ENCODE data around the gene ARHGAP15.

Gene ARHGAP15

GRCh38 chr2:143740431-143740830, 611.2 kb downstream of the ARHGAP15 start:
- no peak for DNase-seq

DNA sequence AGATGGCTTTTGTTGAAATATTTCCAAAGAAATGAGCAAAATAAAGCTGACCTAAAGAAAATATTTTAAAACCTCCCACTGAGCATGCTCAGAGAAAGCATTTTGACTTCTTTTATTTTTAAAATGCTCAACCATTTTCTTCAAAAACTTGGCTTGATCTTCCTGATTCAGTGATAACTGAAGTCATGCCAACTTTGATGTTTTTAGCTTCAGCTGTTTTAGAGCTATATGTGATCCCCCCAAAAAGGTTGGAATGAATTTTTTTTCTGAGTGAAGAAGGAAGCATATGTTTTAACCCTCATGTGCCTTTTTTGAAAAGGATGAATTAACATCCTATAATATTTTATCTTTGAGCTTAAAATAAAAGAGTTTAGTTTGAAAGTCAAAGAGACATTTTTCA, 612.0 kb downstream of the ARHGAP15 start:
- DNase-seq, result no peak

- DNase-seq, result no peak
These were observed 613.4 kb downstream of the ARHGAP15 start for GRCh38 chr2:143742581-143742980.

DNA sequence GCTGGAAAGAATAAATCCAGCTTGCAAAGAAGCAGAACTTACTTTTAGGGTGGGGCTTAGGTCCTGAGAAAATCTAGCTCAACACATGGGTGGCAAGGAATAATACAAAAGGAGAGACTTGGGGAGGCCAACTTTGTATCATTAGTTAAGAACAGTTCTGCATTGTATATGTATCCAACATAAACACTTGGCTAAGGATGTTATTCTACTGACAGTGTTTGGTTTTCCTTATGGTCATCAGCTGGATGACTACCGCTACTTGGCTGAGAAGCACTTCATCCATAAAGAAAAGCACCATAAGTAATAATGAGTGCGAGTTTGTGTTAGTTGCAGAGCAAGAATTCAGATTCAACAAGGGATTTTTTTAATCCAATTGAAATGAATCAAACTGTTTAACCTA, 614.9 kb downstream of the ARHGAP15 start:
- DNase-seq, result no peak

DNA sequence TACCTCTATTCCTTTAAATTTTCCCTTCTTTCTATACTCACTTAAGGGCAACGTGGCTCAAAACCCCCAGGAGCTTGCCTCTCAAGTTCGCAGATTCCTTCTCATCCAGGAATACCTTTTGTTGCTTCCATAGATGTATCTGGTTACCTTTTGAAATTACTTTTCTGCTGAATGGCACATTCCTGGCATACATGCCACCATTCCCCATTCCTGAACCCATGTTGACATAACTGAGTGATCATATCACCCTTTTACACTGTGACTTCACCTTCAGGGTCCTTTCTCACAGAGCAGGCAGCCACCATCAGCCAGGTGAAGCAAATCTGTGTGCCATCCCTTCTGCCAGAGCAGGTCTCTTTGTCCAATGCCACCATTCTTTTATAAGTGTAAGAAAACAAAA, 615.8 kb downstream of the ARHGAP15 start:
- DNase-seq, result no peak

DNA sequence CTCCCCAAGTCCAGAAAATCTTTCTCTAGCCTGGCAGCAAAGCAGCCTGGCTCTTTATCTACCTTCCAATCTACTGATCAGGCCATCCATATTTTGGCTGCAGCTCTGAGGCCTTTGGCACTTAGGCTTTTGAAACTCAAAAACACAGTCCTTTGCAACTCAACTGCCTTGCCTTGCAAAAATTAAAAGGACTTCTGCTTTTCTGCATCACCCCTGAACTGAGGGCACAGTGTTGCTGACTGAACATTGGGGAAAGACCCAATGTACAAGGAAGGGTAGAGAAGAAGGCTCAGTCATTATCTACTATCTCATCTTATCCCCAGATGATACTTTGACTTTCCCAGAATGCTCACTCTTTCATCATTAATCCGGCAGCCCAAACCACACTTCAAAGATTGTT, 625.5 kb downstream of the ARHGAP15 start:
- no peak for DNase-seq

DNA sequence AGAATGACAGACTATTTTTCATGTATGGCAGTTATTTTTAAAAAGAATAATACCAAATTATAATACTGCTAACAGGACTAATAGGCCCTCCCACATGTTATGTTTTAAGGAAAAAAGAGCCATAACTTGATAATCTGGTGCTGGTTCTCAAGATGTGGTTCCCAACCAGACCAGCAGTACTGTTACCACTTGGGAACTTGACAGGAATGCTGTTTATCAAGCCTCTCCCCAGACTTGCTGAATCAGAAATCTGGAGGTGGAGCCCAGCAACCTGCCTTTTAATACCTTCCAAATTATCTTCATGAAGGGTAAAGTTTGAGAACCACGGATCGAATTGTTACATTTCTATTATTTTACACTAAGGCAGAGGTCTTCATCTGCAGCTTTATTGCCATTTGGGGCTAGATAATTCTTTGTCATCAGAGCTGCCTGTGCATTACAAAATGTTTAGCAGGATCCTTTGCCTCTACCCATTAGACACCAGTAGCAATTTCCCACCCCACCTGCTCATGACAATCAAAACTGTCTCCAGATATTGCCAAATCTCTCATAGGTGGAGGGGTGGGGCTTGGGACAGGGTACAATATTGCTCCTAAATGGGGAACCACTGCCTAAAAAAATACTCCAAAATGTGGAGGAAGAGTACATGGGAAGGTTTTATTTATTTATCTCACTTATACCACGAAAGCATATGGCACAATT, 629.6 kb downstream of the ARHGAP15 start:
- DNase-seq, result no peak

DNA sequence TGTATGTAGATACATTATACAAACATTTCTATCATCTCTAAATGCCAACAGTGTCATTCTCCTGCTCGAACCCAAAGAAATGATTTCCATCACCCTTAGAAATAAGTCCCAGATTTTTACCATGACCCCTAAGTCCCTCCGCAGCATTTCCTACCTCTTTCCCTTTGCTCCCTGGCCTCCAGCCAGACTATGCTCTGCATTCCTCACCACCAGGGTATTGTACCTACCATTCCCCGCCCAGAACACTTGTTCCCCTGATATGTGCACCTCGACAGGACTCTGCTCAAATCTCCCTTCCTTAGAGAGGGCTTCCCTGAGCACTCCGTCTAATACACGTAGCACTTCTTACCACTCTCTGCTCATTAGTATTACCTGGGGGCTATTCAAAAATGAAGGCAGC, 630.2 kb downstream of the ARHGAP15 start:
- DNase-seq, result no peak

- no peak for DNase-seq
These were observed 633.1 kb downstream of the ARHGAP15 start for GRCh38 chr2:143762176-143762928.

DNA sequence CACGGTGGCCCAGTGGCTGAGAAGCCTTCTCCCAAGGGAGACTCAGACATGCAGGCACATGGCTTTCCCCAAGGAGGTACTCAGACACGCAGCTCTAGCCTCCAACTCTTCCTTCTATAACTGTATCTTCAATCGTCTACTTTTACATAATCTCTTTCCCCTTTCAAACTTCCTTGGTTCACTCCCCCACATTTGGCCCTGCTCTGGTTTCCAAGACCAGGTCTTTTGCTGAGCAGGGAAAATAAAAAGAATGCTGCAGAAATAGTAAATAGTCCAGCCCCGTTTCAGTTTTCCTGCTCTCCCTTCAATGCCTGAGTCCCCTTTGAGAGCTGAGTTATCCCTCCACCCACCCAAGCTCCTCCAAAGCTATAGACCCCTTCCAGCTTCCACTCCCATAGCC, 635.0 kb downstream of the ARHGAP15 start:
- no peak for DNase-seq

DNA sequence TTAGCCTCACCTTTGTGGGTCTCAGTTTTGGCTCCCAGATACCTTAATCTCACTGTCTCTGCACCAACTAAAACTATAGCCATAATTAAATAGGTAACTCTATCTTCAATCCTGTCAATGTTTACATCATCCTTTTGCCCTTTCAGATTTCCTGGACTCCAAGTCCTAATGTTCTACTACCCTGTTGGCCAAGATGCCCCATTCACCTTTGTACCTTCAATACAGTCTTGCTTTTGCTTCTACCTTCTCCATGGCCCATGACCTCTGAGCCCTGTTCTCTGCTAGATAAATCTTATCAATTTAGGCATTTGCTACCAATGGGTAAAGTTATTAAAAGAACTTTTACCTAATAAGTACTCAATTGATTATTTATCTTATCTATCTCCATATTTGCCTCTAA, 635.5 kb downstream of the ARHGAP15 start:
- DNase-seq, result no peak

DNA sequence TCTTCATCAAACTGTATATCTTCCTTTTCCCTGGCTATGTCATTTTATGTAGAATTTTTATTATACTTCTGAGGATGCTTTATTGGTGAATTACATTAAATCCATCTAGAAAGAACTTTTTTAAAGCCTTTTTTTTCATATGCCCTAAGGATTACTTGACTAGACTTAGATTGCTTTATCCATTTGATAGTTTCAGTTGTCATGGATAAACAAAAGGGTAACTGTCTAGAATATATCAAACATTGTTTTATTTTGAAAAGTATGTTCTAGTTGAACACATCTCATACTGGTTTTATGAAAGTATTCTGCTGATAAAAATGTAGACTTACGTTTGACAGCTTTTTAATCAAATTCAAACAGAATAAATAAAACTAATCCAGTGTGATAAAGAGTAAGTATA, 639.8 kb downstream of the ARHGAP15 start:
- no peak for DNase-seq

DNA sequence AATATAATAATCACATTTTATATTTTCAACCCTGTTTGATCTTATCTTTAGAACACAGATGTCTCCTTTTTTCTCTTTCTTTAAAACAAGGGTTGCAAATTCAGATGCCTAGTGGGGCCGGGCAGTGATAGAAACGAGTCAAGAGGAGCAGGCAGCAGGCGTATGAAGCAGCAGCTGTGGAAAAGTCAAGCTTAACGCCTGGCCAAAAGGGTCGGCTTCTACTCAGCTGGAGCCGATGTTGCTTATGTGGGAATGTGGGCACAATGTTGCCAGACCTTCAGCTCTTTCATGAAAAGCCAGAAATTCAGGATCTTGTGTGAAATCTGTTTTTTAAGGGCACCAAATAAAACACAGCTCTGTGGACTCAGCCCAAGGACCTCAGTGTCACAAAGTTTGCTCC, 642.7 kb downstream of the ARHGAP15 start:
- no peak for DNase-seq

- DNase-seq, result no peak
These were observed 647.5 kb downstream of the ARHGAP15 start for GRCh38 chr2:143776526-143777297.

DNA sequence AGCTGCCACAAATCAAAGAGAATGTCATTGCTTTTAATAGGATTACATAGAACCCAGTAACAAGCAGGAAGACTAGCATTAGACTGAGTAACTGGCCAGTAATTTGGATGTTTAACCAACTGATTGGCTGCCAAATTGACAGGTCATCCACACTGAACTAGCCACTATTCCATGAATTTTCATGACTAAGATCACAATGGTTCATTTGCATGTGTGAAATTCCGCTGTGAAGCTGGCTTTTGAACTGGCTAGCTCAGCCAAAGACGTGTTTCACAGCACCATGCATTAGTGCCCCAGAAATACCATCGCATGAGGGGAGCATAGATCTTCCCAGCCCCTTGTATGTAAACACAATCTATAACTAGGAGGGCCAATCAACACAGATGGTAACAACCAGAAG, 649.8 kb downstream of the ARHGAP15 start:
- DNase-seq, result no peak

GRCh38 chr2:143786026-143786765, 657.0 kb downstream of the ARHGAP15 start:
- DNase-seq, result no peak

DNA sequence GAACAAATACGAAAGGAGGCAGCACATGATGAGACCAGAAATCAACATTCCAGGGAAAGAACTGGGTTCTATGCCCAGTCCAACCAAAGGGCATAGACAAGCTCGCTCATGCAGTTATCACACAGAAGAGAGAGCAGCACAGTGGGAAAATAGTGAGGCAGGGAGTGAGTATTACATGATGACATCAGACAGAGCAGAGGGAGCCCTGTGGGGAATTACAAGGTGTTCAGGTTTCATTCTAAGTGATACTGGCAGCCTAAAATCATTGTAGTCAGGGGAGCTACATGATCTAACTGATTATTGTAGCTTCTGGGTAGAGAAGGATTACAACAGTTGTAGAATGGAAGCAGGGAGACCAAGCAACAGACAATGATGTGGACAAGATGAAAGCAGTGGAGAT, 658.5 kb downstream of the ARHGAP15 start:
- no peak for DNase-seq

GRCh38 chr2:143792602-143793001, 663.4 kb downstream of the ARHGAP15 start:
- DNase-seq, result no peak

DNA sequence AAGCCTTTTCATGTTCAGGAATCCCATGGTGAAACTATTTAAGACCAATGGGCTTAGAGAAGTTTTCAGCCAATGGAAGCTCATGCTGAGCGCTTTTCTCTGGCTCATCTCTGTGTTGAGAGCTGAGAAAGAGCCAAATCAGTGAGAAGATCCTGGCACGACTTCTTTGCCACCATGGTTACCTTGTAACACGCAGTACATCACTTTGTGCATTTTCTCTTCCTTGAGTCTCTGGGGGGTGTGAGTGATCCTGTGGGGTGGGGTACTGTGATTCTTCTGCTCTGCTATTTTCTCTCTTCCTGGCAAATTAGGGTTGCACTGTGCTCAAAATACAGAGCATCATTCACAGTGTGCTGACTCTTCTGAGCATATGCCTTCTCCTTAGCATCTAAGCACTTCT, 664.2 kb downstream of the ARHGAP15 start:
- DNase-seq, result no peak

DNA sequence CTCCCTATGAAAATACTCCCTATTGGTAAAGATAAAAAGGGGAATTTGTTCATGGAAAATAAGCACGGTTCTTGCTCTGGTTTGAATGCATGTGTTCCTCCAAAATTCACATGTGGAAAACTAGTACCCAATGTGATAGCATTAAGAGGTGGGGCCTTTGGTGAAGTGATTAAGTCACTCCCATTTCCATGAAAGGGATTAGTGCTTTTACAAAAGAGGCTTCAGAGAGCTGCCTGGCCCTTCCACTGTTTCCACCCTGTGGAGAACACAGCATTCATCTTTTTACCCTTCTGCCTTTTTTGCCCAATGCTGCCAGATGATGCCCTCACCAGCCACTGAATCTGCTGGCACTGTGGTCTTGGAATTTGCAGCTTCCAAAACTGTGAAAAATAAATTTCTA, 666.8 kb downstream of the ARHGAP15 start:
- no peak for DNase-seq

DNA sequence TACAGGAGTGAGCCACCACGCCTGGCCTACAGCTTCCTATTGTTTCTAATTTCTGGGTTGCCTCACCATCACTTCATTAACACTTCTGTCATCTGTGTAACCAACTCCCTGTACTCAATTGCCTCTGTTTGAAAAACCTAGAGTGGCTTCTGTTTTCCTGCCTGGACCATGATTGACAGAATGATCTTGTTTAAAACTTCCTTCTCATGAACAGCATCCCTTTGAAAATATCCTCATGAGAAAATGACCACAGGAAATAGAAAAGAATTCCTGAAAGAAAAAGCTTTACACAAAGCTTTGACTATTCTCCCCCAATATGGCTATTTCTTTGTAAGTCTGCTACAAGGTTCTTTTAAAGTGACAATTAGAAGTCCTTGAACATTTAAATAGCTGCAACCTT, 672.3 kb downstream of the ARHGAP15 start:
- no peak for DNase-seq

DNA sequence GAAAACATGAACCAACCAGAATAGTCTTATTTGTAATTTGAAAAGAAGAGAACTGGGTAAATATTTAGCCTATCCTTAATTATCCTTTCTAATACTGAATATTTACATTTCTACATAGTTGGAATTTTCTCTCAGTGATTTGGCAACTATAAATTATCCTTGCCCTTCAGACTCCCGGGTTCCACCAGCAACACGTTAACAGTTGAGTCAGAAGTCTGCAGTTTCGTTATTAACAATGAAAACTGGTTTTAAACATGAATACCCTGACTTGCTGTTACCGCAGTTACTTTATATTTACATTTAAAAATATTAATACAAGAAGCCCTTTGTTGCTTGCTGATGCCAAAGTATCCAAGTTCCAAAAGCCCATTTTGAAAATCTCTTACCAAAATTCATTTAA, 673.0 kb downstream of the ARHGAP15 start:
- DNase-seq, result no peak
